Activated T-helper 9 cell treated with anti-CD3 and anti-CD28 coated beads, Interleukin-2, amount 50 U/mL, for 16 hours (primary cell): ENCODE results near the gene BMP10.
"Not testable (repeated sequence)": the region's sequence is repeated elsewhere in the genome, so short reads cannot be mapped to it uniquely, and the experiment has no call there.

Experiments used
- DNase-seq: peaks from one replicate; pipeline ENCODE4 v3.0.0-alpha.2; 2020; ENCODE audit warnings: low read depth

BMP10 gene

GRCh38 chr2:68895981-68896380, 24.8 kb upstream of the BMP10 start:
- DNase-seq: not testable (repeated sequence)

GRCh38 chr2:68889500-68889899, 18.3 kb upstream of the BMP10 start:
- DNase-seq: no peak

GRCh38 chr2:68889021-68889420, 17.8 kb upstream of the BMP10 start:
- no peak for DNase-seq

GRCh38 chr2:68888038-68888704, 17.0 kb upstream of the BMP10 start:
- DNase-seq: no peak

- no peak for DNase-seq
Observed at GRCh38 chr2:68885811-68886075, 14.5 kb upstream of the BMP10 start.

GRCh38 chr2:68885074-68885810, 14.0 kb upstream of the BMP10 start:
- no peak for DNase-seq

GRCh38 chr2:68880213-68880612, 9.0 kb upstream of the BMP10 start:
- no peak for DNase-seq

- DNase-seq: no peak
Observed at GRCh38 chr2:68879296-68879695, 8.1 kb upstream of the BMP10 start.

- no peak for DNase-seq
Observed at GRCh38 chr2:68878753-68879152, 7.6 kb upstream of the BMP10 start.

- DNase-seq: no peak
Observed at GRCh38 chr2:68878071-68878711, 7.0 kb upstream of the BMP10 start.

GRCh38 chr2:68877079-68877772, 6.0 kb upstream of the BMP10 start:
- no peak for DNase-seq

GRCh38 chr2:68870215-68870614, 982 bp downstream of the BMP10 start:
- DNase-seq: no peak

GRCh38 chr2:68865108-68865507, 6.1 kb downstream of the BMP10 start:
- DNase-seq: no peak

- DNase-seq: no peak
Observed at GRCh38 chr2:68863996-68864395, 7.2 kb downstream of the BMP10 start.

GRCh38 chr2:68862889-68863288, 8.3 kb downstream of the BMP10 start:
- no peak for DNase-seq

GRCh38 chr2:68861330-68861729, 9.9 kb downstream of the BMP10 start:
- DNase-seq: no peak

- no peak for DNase-seq
Observed at GRCh38 chr2:68860111-68860510, 11.1 kb downstream of the BMP10 start.

GRCh38 chr2:68857855-68858456, 13.2 kb downstream of the BMP10 start:
- no peak for DNase-seq

- DNase-seq: no peak
Observed at GRCh38 chr2:68857202-68857845, 13.9 kb downstream of the BMP10 start.

- no peak for DNase-seq
Observed at GRCh38 chr2:68855550-68855949, 15.6 kb downstream of the BMP10 start.

GRCh38 chr2:68854476-68854875, 16.7 kb downstream of the BMP10 start:
- DNase-seq: no peak

GRCh38 chr2:68853915-68854314, 17.3 kb downstream of the BMP10 start:
- no peak for DNase-seq
